Fibroblast of pulmonary artery (primary cell): Measurements from ENCODE around the gene KIF23.
A peak's percentile ranks its signal among the peaks of the same experiment; 100 is the strongest.

ENCODE experiments used
- DNase-seq: peaks from one replicate; pipeline ENCODE4 v3.0.0-alpha.2; 2010; ENCODE audit warnings: low read depth
- H3K4me3 ChIP-seq: replicated peaks from 2 replicates; pipeline ENCODE4 v1.5.1; 2011; ENCODE audit warnings: low read depth, mild to moderate bottlenecking, control low read depth, low read length, moderate library complexity
- TF ChIP-seq, protein P1 (sequence below): IDR thresholded peaks from 2 replicates; pipeline ENCODE4 v1.5.1; 2011; ENCODE audit warnings: mild to moderate bottlenecking, control low read depth, low read length, inconsistent platforms; ENCODE audit errors: missing control alignments

Gene KIF23

DNA sequence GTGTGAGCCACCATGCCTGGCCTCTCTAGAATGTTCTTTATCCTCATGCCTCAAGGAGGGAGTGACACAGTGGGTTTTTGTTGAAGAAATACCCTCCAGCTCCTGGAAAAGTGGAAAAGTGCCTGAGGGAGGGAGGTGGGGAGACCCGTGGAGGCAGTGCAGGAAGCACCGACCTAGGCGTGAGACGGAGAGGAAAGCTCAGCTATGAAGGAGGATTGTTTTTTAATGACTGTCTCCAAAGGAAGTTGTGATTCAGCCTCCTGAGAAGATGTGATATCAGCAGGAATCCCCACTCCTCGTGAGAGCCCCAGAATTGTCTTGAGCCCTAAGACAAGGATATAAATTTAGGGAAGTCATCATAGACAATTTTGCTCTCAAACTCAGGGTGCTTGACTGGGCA is 60.1 kb downstream of the KIF23 start:
- TF ChIP-seq, protein P1, sequence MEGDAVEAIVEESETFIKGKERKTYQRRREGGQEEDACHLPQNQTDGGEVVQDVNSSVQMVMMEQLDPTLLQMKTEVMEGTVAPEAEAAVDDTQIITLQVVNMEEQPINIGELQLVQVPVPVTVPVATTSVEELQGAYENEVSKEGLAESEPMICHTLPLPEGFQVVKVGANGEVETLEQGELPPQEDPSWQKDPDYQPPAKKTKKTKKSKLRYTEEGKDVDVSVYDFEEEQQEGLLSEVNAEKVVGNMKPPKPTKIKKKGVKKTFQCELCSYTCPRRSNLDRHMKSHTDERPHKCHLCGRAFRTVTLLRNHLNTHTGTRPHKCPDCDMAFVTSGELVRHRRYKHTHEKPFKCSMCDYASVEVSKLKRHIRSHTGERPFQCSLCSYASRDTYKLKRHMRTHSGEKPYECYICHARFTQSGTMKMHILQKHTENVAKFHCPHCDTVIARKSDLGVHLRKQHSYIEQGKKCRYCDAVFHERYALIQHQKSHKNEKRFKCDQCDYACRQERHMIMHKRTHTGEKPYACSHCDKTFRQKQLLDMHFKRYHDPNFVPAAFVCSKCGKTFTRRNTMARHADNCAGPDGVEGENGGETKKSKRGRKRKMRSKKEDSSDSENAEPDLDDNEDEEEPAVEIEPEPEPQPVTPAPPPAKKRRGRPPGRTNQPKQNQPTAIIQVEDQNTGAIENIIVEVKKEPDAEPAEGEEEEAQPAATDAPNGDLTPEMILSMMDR: no peak
- no peak overlapping the region for H3K4me3 ChIP-seq
- DNase-seq: no peak

DNA sequence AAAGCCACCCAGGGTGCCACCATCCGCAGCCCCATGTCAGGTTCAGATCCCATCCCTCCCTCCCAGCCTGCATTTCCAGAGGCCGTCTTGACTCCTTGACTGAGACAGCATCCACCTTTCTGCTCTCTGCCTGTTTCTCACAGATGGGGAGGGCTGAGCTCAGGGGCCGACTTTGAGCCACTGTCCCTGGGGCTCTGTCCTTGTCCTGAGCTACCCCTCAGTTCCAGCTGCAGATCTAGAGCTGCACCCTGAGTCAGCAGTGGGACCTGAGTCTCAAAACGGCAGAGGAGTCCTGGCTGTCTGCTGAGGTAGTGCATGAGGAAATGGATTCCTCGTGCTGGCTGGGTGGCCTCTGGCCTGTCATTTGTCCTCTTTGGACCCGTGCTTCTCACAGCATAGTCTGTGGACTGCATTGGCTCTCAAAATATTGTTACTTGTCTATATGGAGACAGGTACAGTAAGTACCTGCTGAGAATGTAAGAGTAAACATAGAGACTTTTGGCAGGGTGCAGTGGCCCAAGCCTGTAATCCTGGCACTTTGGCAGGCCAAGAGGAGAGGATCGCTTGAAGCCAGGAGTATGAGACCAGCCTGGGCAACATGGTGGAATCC is 60.8 kb downstream of the KIF23 start:
- DNase-seq: no peak
- TF ChIP-seq, protein P1: no peak
- H3K4me3 ChIP-seq: no peak overlapping the region

DNA sequence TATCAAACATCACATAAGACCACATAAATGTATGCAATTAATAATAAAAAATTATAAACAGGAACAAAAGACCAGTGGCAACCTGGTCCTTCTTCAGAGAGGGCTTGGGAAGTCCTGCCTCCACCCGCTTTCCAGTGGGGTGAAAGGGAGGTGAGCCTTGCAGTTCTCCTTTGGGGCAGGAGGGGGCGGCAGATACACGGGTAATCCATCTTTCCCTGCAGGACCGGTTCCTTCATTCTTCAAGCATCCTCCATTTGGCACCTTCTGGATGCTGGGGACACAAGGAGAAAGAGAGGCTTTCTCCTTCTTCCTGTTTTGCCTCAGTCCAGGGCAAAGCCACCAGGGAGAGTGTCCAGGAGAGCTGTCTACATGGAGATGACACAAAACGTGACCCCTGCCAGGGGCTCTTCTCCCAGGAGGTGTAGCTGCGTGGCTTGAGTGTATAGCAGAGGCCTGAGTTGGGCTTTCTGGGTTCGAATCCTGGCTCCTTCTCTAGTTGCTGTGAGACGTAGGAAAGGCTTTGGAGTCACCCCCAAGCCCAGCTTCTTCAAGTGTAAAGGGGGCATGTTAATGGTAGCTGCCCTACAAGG is 61.7 kb downstream of the KIF23 start:
- DNase-seq: peak; percentile 79
- no peak overlapping the region for H3K4me3 ChIP-seq
- TF ChIP-seq, protein P1: peak; percentile 98

DNA sequence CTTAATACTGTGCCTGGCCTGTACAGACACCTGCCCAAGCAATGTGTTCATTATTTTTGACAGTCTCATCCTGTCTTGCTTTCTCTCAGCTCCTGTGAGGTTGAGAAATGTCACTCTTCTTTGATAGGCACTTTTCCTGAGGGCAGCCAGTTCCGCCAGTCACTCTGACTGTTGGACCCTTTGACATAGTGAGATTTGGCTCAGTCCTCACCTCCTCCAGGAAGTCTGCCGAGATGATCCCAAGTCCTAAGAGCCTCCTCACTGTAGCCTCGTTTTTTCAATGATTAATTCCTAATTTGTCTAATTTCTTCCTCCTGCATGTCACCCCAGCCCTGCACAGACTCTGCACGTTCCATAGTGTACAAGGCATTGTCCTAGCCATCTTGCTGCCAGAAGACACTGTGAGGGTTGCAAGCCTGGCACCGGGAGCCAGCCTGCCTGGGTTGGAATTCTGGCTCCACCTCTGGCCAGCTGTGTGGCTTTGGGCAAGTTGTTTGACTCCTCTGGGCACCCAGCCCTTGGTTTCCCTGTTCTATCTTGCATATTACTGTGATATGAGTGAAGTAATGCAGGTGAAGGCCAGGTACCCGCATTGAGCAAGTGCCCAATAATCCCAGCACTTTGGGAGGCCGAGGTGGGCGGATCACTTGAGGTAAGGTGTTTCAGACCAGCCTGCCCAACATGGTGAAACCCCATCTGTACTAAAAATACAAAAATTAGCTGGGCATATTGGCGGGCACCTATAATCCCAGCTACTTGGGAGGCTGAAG is 62.7 kb downstream of the KIF23 start:
- no peak overlapping the region for H3K4me3 ChIP-seq
- TF ChIP-seq, protein P1: no peak
- DNase-seq: no peak

DNA sequence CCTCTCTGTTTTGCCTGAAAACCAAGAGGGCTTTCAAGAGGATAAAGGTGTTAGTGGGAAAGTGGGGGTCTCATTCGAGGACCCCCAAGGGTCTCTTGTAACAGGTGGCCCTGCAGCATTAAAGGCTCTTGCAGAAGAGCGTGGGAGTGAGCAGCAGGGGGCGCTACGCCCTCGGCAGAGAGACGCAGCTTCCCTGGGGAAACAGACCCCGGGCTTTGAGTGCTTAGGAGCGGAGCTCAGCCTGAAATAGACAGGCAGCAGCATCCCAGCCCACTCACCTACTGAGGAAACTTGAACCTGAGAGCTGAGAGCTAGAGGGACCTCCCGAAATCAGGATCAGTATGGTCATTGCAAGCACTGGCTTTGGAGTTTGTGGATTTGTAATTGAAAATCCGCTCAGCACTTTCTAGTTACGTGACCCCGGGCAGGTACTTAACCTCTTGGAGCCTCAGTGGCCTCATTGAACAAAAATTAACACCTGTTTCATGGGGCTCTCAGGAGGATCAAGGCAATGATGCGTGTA is 64.2 kb downstream of the KIF23 start:
- TF ChIP-seq, protein P1: peak; percentile 90
- DNase-seq: peak; percentile 65
- no peak overlapping the region for H3K4me3 ChIP-seq

DNA sequence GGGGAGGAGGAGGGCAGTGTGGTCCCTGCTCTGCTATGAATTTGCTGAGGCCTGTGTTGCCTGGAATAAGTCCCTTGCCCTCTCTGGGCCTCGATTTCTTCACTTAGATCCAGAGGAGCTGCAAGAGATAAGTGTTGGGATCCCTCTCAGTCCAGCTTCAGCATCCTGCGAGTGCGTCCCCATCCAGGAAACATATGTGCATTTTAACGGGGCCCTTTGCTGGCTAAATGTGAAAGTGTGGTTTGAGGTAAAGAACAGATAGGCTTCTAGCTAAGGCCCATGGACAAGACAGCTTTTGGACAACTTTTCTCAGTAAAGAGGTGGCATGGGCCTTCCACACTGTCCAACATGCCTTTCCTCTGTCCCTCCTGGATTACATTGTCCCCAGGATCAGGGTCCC is 64.9 kb downstream of the KIF23 start:
- TF ChIP-seq, protein P1: no peak
- no peak overlapping the region for H3K4me3 ChIP-seq
- DNase-seq: no peak
